Thyroid gland (tissue), 4 donors: ENCODE results near the gene PAFAH1B1.

Source experiments
- CTCF ChIP-seq, 6 experiments: fragments of 200-600 bp in 3 of 6; fragments of 450-650 bp in 3 of 6; sonication (generic) in 3 of 6; IDR thresholded peaks; one replicate each; pipeline ENCODE4 v1.5.1; 2016 to 2019; ENCODE audit warnings: antibody characterized with exemption in 6 of 6, mild to moderate bottlenecking in 2 of 6, inconsistent platforms in 1 of 6, moderate library complexity in 1 of 6
- POLR2A ChIP-seq, 2 donors: fragments of 450-650 bp; IDR thresholded peaks; one replicate each; pipeline ENCODE4 v1.6.1; 2017; ENCODE audit warnings: antibody characterized with exemption in 2 of 2, mild to moderate bottlenecking in 2 of 2, moderate library complexity in 1 of 2

- TF ChIP-seq CTCF (IDR thresholded peaks at IDR 0.05) (no peak), POLR2A (IDR thresholded peaks at IDR 0.05) (no peak)
Measured at GRCh38 chr17:2560658-2561057, 32.8 kb upstream of the PAFAH1B1 start.
